Lung (tissue), 12 donors: Measurements from ENCODE around the gene ZKSCAN4. TPM values are rescaled to one million over a fixed set of nuclear protein-coding genes. Genes with fewer than 3 reads are reported as not detected.

Experiments
- ATAC-seq: fragments of 200-7000 bp; cut with Tn5 transposase; one replicate; pipeline ENCODE4 v1.9.1; 2020; ENCODE audit warnings: moderate number of reproducible peaks; ENCODE audit not compliant: insufficient read depth, low FRiP score
- DNase-seq, 3 donors: peaks; one replicate each; pipeline ENCODE4 v3.0.0-alpha.2; 2013 to 2017
- H3K27ac ChIP-seq, 2 donors: one replicate each; pipeline ENCODE4 v1.5.1; 2013; ENCODE audit warnings: mild to moderate bottlenecking in 2 of 2, moderate library complexity in 2 of 2, control low read depth in 1 of 2, inconsistent platforms in 1 of 2, low read depth in 1 of 2, low read length in 1 of 2
- H3K27me3 ChIP-seq, 3 donors: one replicate each; pipeline ENCODE4 v1.5.1; 2013; ENCODE audit warnings: low read length in 2 of 3; ENCODE audit not compliant: control insufficient read depth in 3 of 3, insufficient read depth in 3 of 3
- H3K36me3 ChIP-seq, 4 donors: one replicate each; pipeline ENCODE4 v1.5.1; 2013; ENCODE audit warnings: low read length in 4 of 4, mild to moderate bottlenecking in 1 of 4, moderate library complexity in 1 of 4; ENCODE audit not compliant: control insufficient read depth in 4 of 4, insufficient read depth in 4 of 4
- H3K4me1 ChIP-seq, 5 donors: one replicate each; pipeline ENCODE4 v1.5.1; 2013; ENCODE audit warnings: low read length in 5 of 5, mild to moderate bottlenecking in 2 of 5, moderate library complexity in 1 of 5; ENCODE audit not compliant: control insufficient read depth in 5 of 5, insufficient read depth in 5 of 5
- H3K4me3 ChIP-seq: one replicate; pipeline ENCODE4 v1.5.1; 2013; ENCODE audit warnings: mild to moderate bottlenecking, control low read depth, moderate library complexity
- H3K9ac ChIP-seq, 2 donors: one replicate each; pipeline ENCODE4 v1.5.1; 2013; ENCODE audit warnings: low read length in 2 of 2, control low read depth in 1 of 2; ENCODE audit not compliant: insufficient read depth in 1 of 2
- H3K9me3 ChIP-seq, 4 donors: one replicate each; pipeline ENCODE4 v1.5.1; 2013; ENCODE audit warnings: low read length in 3 of 4, mild to moderate bottlenecking in 1 of 4, moderate library complexity in 1 of 4; ENCODE audit not compliant: control insufficient read depth in 4 of 4, insufficient read depth in 3 of 4
- WGBS, 2 donors: extraction: QIAGEN DNeasy Blood & Tissue Kit; methylation state at CpG; one replicate each; pipeline ENCODE4 v1.1.7; 2013; 5-methylcytosine and 5-hydroxymethylcytosine counted together
- polyA plus RNA-seq, 2 donors: library from polyadenylated mRNA; stranded (reverse); fragments of 200-250 nt; gene quantifications; one replicate each; pipeline ENCODE4 v1.2.1, GENCODE V29; 2013
- total RNA-seq, 2 donors: library from RNA; depleted of rRNA in 1 of 2; stranded (reverse); fragments of >200 nt in 1 of 2; gene quantifications; one replicate each; pipeline ENCODE4 v1.2.1, GENCODE V29; 2014 to 2021
- TF ChIP-seq, protein P1 (sequence below): IDR thresholded peaks from 2 replicates; pipeline ENCODE4 v1.5.1; 2012; ENCODE audit warnings: mild to moderate bottlenecking; ENCODE audit errors: control extremely low read depth, extremely low read depth
- donor health status: control.
- donor health status: control.
- donor health status: Bipolar disorder and iron deficiency.
- donor health status: healthy.
- donor health status: DM: yes; HTN: yes; CAD: no.

ZKSCAN4 gene
- total and polyA plus RNA-seq, 4 donors: 2.3 to 8.2 (median 4.2) TPM

DNA sequence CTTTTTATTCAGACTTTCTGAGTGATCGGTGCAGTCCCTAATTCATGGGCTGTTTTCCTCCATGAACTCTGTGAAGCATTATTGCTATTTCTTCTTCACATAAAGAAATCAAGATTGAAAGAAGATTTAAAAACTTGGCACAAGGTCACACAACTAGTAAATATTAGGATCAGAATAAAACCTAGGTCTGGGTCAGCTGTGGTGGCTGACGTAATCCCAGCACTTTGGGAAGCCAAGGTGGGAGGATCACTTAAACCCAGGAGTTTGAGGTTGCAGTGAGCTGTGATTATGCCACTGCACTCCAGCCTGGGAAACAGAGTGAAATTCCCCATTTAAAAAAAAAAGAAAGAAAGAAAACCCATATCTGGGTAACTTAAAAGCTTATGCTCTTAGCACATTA is 25.6 kb downstream of the ZKSCAN4 start:
- TF ChIP-seq, protein P1, sequence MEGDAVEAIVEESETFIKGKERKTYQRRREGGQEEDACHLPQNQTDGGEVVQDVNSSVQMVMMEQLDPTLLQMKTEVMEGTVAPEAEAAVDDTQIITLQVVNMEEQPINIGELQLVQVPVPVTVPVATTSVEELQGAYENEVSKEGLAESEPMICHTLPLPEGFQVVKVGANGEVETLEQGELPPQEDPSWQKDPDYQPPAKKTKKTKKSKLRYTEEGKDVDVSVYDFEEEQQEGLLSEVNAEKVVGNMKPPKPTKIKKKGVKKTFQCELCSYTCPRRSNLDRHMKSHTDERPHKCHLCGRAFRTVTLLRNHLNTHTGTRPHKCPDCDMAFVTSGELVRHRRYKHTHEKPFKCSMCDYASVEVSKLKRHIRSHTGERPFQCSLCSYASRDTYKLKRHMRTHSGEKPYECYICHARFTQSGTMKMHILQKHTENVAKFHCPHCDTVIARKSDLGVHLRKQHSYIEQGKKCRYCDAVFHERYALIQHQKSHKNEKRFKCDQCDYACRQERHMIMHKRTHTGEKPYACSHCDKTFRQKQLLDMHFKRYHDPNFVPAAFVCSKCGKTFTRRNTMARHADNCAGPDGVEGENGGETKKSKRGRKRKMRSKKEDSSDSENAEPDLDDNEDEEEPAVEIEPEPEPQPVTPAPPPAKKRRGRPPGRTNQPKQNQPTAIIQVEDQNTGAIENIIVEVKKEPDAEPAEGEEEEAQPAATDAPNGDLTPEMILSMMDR: no peak
- Histone ChIP-seq H3K9me3 (no peaks in the 10 kb centered on the region), H3K27ac (no peak overlapping the region), H3K27me3 (peaks cover 0 to 11% (median 7%) of the 10 kb centered on the region in 3 donors), H3K4me1 (peaks cover 0 to 12% (median 0%) of the 10 kb centered on the region in 5 donors), H3K4me3 (no peak overlapping the region), H3K9ac (no peak overlapping the region), H3K36me3 (peaks cover 18 to 28% (median 19%) of the 10 kb centered on the region in 4 donors)
- 94 to 98% methylated on average over 2 of the region's 2 CpGs for WGBS, 2 donors
- ATAC-seq (no peak), DNase-seq (no peak)

DNA sequence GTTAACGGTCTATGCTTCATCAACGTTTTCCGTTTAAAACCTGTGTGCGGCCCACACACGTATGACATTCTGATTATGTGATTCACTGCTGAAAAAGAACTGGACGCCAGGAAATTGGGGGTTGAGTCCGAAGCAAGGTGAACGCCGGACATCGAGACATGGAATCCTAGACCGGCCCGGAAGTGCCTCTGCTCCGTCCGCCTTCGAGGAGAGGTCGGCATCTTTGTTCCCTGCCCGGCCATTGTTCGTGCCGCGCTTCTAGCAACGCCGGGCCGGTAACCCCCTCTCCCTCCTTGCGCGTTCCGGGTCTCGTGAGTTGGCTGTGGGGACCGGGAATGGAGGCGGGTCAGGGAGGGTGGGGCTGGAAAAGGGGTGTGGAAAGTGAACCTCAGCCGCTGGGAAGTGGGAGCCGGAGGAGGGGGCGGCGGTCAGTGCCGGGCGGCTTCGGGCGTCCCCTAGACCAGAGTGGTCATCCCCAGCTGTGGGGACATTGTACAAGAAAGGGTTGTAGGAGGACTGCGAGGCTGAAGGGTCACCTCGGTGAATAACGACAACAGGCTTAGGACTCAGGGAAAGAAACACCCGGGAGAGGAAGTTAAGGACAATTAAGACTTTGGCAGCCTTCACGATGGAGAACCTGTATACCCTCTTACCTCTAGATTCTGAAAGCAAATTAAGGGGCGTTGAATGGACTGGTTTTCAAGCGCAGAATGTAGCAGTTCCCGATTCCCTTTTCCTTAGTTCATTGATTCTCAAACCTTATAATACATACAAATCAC is 26.8 kb downstream of the ZKSCAN4 start, which contains the start of gene ZSCAN9:
Gene ZSCAN9 (plus strand): TSS at position 220 of the 779 bp plus-strand sequence. CDS start 1,810 bp downstream, outside the sequence.
- Histone ChIP-seq H3K4me3 (peak within 1 kb of the TSS; percentile 79), H3K9ac (peak within 1 kb of the TSS in 1 of 2 donors; percentile 82), H3K4me1 (peaks cover 0 to 12% (median 0%) of the 10 kb centered on the region in 5 donors), H3K27ac (peak within 1 kb of the TSS; percentile 68 to 76), H3K9me3 (no peaks in the 10 kb centered on the region), H3K36me3 (peaks cover 16 to 20% (median 18%) of the 10 kb centered on the region in 4 donors), H3K27me3 (peaks cover 0 to 19% (median 12%) of the 10 kb centered on the region in 3 donors)
- TF ChIP-seq, protein P1: no peak
- DNase-seq: peak; percentile 84 to 91 (median 86)
- ATAC-seq: peak; percentile 94
- WGBS, 2 donors: 1% methylated on average over 45 of the region's 45 CpGs

DNA sequence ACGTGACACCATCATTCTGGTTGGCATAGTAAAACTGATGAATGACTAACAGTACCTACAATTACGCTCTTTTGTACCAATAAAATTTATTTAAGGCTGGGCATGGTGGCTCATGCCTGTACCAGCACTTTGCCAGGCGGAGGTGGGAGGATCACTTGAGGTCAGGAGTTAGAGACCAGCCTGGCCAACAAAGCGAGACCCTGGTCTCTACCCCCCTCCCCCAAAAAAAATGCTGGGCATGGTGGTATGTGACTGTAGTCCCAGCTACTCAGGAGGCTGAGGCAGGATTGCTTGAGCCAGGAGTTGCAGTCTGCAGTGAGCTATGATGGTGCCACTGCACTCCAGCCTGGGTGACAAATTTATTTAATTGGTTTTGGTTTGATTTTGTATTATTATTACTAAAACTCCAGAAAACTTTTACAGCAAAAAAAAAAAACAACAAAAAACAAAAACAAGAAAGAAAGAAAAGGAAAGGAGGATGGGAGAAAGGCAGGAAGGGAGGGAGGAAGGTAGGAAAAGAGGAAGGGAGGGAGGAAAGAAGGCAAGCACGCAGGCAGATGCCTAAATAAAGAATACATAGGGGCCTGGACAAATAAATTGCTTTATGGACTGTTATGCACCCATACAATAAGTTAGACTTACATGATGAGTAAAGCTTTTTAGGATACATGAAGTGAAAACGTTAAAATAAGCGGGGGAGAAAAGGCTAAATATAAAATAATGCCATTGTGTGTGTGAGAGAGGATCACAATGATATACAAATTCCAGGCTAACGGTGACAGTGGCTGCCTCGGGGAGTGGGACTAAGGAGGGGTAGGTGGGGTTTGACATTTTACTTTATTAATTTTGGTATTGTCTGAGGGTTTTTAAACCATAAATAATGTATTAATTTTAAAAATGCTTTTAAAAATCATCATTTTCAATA is 27.7 kb downstream of the ZKSCAN4 start:
- Histone ChIP-seq H3K4me1 (peaks cover 0 to 12% (median 0%) of the 10 kb centered on the region in 5 donors), H3K36me3 (peaks cover 15 to 17% (median 17%) of the 10 kb centered on the region in 4 donors), H3K4me3 (peak overlapping the region; percentile 79), H3K9me3 (no peaks in the 10 kb centered on the region), H3K27ac (peak overlapping the region; percentile 49 to 76), H3K27me3 (peaks cover 0 to 25% (median 14%) of the 10 kb centered on the region in 3 donors), H3K9ac (peak overlapping the region in 1 of 2 donors; percentile 82)
- TF ChIP-seq, protein P1: no peak
- ATAC-seq: no peak
- DNase-seq: no peak
- WGBS, 2 donors: 53 to 56% methylated on average over 9 of the region's 9 CpGs
